PFSK-1 (cell line): ENCODE data around the gene SUPT7L.

Experiments used
- FOXP2 ChIP-seq: optimal IDR thresholded peaks from 2 replicates; pipeline ENCODE3; 2011; ENCODE audit warnings: borderline replicate concordance, control low read depth, inconsistent platforms; ENCODE audit not compliant: insufficient read depth; ENCODE audit errors: extremely low read length, extremely low read depth
- POLR2AphosphoS5 ChIP-seq: IDR thresholded peaks from 2 replicates; pipeline ENCODE4 v1.6.1; 2012; ENCODE audit warnings: low read depth, mild to moderate bottlenecking, control low read depth, low read length, moderate library complexity
- REST ChIP-seq, 2 experiments: IDR thresholded peaks; 2 replicates each; pipeline versions ENCODE4 v1.6.1 to v1.8.0; 2011 to 2012; ENCODE audit warnings: low read depth in 2 of 2, low read length in 2 of 2, control low read depth in 1 of 2, inconsistent platforms in 1 of 2, mild to moderate bottlenecking in 1 of 2, moderate library complexity in 1 of 2; ENCODE audit not compliant: insufficient read depth in 1 of 2
- SIN3A ChIP-seq: IDR thresholded peaks from 2 replicates; pipeline ENCODE4 v1.6.1; 2012; ENCODE audit warnings: mild to moderate bottlenecking, low read length, moderate library complexity, borderline replicate concordance; ENCODE audit not compliant: insufficient read depth
- TAF1 ChIP-seq: IDR thresholded peaks from 2 replicates; pipeline ENCODE4 v1.6.1; 2012; ENCODE audit warnings: low read length, control low read depth, borderline replicate concordance; ENCODE audit not compliant: insufficient read depth

The SUPT7L gene

DNA sequence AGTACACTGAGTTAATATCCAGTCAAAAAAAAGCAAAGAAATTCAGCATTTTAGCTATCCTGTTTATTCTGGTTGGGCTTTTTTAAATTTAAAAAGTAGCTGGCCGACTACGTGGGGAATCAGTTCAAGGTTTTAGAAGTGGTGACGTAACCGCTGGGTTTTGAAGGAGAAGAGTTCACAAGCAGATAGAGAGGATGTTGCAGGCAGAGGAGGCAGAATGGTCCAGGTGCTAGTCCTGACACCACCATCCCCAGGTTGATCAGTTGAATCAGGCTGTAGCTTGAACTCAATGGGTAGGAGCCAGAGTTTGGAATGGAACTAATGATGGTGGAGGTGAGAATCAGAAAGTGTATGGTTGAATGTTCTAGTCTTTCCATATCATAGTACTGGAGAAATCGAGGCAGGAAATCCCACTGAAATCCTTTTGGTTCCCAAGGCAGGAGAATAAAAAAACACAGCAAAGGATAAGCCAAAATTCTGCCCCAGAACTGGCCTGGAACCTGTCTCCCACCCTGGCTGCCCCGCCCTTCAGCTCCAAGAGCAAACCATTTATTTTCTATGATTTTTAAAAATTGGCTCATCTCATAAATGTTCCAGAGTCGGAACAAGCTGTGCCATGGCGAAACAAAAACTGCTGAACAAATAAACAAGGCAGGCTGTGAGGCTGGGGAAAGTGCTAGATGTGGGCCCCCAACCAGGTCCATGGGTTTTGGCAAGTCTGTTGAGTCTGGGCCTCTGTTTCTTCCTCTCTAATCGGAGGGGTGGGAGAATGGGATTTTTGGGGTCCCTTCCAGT, 44.2 kb upstream of the SUPT7L start:
- no peak for TF ChIP-seq REST (IDR thresholded peaks at IDR 0.05; ENCODE audit: insufficient read depth in 1 of 2, low read depth in 2 of 2, low read length in 2 of 2)

DNA sequence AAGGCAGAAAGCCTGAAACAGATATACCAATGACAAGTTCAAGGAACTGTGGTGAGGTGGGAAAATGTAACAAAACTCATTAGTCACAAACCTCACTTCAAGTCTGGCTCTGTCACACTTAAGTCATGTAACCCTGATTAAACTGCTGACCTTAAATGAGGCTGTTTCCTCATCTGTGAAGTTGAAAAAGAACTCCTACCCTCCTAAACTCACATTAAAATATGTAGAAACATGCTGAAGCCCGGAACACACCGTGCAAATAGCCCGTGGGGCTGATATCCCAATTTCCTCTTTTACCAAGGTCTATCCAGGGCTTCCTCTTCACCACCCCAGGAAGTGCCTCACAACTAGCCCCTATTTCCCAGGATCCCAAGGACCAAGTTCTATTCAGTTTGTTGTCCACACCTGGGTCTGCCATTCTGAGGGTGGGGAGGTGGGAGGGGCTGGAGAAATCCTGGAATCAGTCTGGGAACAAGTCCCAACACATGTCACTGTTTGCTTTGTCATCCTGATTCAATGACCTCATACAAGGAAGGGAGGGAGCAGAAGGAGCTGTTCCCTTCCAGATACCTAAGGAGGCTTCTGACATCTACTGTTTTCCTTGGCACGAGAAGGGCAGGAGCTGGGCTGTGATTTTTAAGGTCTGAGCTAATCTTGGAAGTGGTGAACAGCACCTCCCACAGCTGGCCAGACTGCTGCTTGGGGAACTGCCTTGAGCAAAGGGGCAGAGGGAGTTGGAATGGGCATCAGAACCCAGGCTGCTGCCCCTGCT, 42.6 kb upstream of the SUPT7L start:
- TF ChIP-seq POLR2AphosphoS5 (no peak), FOXP2 (no peak), REST (IDR thresholded peaks at IDR 0.05; ENCODE audit: insufficient read depth in 1 of 2, low read depth in 2 of 2, low read length in 2 of 2) (0 out of 4 replicates have a peak, but pooled peaks of 1 of the 2 experiments have one; percentile 5), SIN3A (no peak)

DNA sequence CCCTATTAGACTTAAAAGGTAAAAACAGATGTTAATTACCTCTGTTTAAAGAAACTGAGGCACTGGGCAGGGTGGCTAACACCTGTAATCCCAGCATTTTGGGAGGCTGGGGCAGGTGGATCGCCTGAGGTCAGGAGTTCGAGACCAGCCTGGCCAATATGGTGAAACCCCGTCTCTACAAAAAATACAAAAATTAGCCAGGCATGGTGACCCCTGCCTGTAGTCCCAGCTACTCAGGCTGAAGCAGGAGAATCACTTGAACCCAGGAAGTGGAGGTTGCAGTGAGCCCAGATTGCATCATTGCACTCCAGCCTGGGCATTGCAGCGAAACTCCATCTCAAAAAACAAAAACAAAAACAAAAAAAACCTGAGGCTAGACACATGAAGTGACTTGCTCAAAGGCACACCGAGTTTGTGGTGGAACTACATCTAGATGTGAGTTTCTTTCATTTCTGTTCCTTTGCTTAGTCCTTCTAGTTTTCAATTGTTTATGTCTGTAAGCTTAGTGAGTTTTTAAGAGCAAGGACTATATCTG, 41.0 kb upstream of the SUPT7L start:
- TF ChIP-seq SIN3A: no peak
- no peak for TF ChIP-seq POLR2AphosphoS5
- TF ChIP-seq REST (IDR thresholded peaks at IDR 0.05; ENCODE audit: insufficient read depth in 1 of 2, low read depth in 2 of 2, low read length in 2 of 2): no peak
- no peak for TF ChIP-seq FOXP2
- TF ChIP-seq TAF1: no peak

DNA sequence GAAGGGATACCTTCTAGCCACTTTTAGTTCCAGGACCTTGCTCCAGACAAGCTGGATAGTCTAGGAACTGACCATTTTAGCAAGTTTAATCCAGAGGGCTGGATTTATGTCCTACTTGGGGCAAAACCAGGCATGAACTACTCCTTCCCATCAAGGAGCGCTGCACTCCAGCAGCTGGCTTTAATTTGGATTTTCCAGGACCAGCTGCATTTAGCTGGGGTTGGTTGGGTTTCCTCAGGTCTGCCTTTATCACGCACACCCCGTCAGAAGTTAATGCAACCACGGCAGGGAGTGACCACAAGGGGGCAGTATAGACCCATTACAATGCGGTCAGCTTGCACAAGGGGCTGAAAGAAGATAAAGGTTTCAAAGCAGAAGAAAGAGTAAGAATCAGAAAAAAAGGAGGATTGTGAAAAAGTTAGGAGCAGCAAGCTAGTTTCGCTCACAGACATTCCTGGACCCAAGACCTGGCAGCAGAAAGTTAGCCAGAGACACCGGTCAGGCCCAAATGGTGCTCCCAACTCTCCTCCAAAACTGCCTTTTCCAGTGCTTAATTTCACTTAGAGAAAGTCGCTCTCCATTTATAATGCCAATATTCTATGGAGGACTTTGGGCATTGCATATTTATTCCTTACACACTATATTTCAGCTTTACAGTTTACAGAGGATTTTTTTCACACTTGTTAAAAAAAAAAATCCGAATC, 40.4 kb upstream of the SUPT7L start:
- no peak for TF ChIP-seq REST (IDR thresholded peaks at IDR 0.05; ENCODE audit: insufficient read depth in 1 of 2, low read depth in 2 of 2, low read length in 2 of 2)
- TF ChIP-seq TAF1: no peak
- TF ChIP-seq SIN3A: no peak
- no peak for TF ChIP-seq FOXP2
- no peak for TF ChIP-seq POLR2AphosphoS5
